ENCODE measurements around the gene MBD6.
A peak's percentile ranks its signal among the peaks of the same experiment; 100 is the strongest.
"Not testable (repeated sequence)": the region's sequence is repeated elsewhere in the genome, so short reads cannot be mapped to it uniquely, and the experiment has no call there.

The MBD6 gene

DNA sequence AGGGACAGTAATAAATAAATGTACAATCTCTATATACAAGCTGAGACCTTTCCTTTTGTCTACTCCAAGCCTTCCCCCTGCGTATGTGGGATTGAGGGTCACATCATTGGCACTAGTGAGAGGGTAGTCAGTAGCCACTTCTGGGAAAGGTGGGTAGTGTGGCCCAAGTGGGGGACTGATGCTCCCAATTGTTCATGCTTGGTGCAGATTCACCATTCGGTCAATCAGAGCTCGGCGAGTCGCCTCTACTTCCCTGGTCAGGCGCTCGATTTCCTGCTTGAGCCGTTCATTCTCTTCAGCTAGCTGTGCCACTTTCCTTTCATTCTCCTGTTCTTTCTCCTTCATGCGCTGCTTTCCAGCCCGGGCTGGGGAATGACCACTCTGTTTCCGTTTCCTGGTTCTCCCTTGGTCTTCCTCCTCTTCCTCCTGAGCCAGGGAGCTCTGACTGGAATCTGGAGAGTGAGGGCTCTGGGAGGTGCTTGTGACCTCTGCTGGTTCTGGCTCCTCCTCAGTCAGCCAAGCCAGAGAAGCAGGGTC is 5.9 kb upstream of the MBD6 start:
- TF ChIP-seq, protein P1, sequence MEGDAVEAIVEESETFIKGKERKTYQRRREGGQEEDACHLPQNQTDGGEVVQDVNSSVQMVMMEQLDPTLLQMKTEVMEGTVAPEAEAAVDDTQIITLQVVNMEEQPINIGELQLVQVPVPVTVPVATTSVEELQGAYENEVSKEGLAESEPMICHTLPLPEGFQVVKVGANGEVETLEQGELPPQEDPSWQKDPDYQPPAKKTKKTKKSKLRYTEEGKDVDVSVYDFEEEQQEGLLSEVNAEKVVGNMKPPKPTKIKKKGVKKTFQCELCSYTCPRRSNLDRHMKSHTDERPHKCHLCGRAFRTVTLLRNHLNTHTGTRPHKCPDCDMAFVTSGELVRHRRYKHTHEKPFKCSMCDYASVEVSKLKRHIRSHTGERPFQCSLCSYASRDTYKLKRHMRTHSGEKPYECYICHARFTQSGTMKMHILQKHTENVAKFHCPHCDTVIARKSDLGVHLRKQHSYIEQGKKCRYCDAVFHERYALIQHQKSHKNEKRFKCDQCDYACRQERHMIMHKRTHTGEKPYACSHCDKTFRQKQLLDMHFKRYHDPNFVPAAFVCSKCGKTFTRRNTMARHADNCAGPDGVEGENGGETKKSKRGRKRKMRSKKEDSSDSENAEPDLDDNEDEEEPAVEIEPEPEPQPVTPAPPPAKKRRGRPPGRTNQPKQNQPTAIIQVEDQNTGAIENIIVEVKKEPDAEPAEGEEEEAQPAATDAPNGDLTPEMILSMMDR (conservative IDR thresholded peaks at IDR 0.05; ENCODE audit: low read depth) = no peak
- CTCF ChIA-PET = interaction anchor here (0.5 to 1.1 kb wide), 2 partner anchors 17 to 61 kb away, joined by 3 read pairs; partner anchors contain the start of gene INHBE
- no peak for DNase-seq (ENCODE audit: low spot score)
- H3K27ac ChIP-seq = peak overlapping the region; percentile 74
- POLR2A ChIA-PET (ENCODE audit: low non-redundant PET) = no interaction called here

- DNase-seq (ENCODE audit: low spot score) = no peak
- peak overlapping the region; percentile 74 for H3K27ac ChIP-seq
These were observed 5.4 kb upstream of the MBD6 start for GRCh38 chr12:57517187-57517586.

GRCh38 chr12:57517718-57518117 is 4.9 kb upstream of the MBD6 start:
- peak overlapping the region; percentile 74 for H3K27ac ChIP-seq
- DNase-seq (ENCODE audit: low spot score) = not testable (repeated sequence)

More at GRCh38 chr12:57517187-57517586, 5.4 kb upstream of the MBD6 start:
- ChIA-PET CTCF (interaction anchor here (0.5 to 1.1 kb wide), 2 partner anchors 18 to 62 kb away, joined by 3 read pairs; partner anchors contain the start of gene INHBE), POLR2A (ENCODE audit: low non-redundant PET) (no interaction called here)
- TF ChIP-seq, protein P1 (conservative IDR thresholded peaks at IDR 0.05; ENCODE audit: low read depth) = no peak

GRCh38 chr12:57518176-57518919 is 4.3 kb upstream of the MBD6 start:
- H3K27ac ChIP-seq = peak overlapping the region; percentile 75
- TF ChIP-seq, protein P1 (conservative IDR thresholded peaks at IDR 0.05; ENCODE audit: low read depth) = no peak
- ChIA-PET CTCF (no interaction called here), POLR2A (ENCODE audit: low non-redundant PET) (interaction anchor here (0.6 kb wide), 1 partner anchor 226 kb away, joined by 5 read pairs; the partner anchor contains the start of gene TSPAN31)
- no peak for DNase-seq (ENCODE audit: low spot score)

More at GRCh38 chr12:57517718-57518117, 4.9 kb upstream of the MBD6 start:
- POLR2A ChIA-PET (ENCODE audit: low non-redundant PET); CTCF ChIA-PET: not testable (repeated sequence)

- TF ChIP-seq, protein P1 (conservative IDR thresholded peaks at IDR 0.05; ENCODE audit: low read depth) = no peak
- no peak for DNase-seq (ENCODE audit: low spot score)
- ChIA-PET CTCF (no interaction called here), POLR2A (ENCODE audit: low non-redundant PET) (interaction anchor here (1.0 kb wide), 1 partner anchor 12 kb away, joined by 3 read pairs; no protein-coding TSS in a partner anchor)
- peak overlapping the region; percentile 98 for H3K27ac ChIP-seq
These were observed 3.5 kb upstream of the MBD6 start for GRCh38 chr12:57518920-57519795.

- CTCF ChIA-PET = no interaction called here
- TF ChIP-seq, protein P1 (conservative IDR thresholded peaks at IDR 0.05; ENCODE audit: low read depth) = no peak
- peak overlapping the region; percentile 98 for H3K27ac ChIP-seq
- DNase-seq (ENCODE audit: low spot score) = no peak
- POLR2A ChIA-PET (ENCODE audit: low non-redundant PET) = interaction anchor here (1.0 kb wide), 1 partner anchor 11 kb away, joined by 3 read pairs; no protein-coding TSS in a partner anchor
These were observed 2.9 kb upstream of the MBD6 start for GRCh38 chr12:57519796-57520052.
